CD4-positive, alpha-beta T cell (primary cell): ENCODE measurements around the gene HP. TPM values are rescaled to one million over a fixed set of nuclear protein-coding genes. Genes with fewer than 3 reads are reported as not detected.

Experiments
- ATAC-seq: fragments of 200-7000 bp; cut with Tn5 transposase; one replicate; pipeline ENCODE4 v1.10.0; 2022; ENCODE audit warnings: mild to moderate bottlenecking; ENCODE audit not compliant: poor library complexity
- CTCF ChIA-PET: fragments of 350-600 bp; sonication (Branson Sonifier 250); formaldehyde crosslinking; loops from one replicate; lab custom pipeline; 2021; ENCODE audit warnings: antibody characterized with exemption, inconsistent platforms; lab: Charles Lee
- POLR2A ChIA-PET: fragments of 350-600 bp; sonication (Branson Sonifier 250); formaldehyde crosslinking; loops from one replicate; lab custom pipeline; 2021; ENCODE audit warnings: antibody characterized with exemption, inconsistent platforms; lab: Charles Lee
- DNase-seq, 14 experiments: peaks; one replicate each; pipeline ENCODE4 v3.0.0-alpha.2; 2013 to 2020; ENCODE audit warnings: mixed read lengths in 2 of 14
- H3K27ac ChIP-seq, 2 donors: one replicate each; pipeline versions ENCODE4 v1.5.1 to v1.7.0; 2013; ENCODE audit warnings: low read length in 2 of 2, low read depth in 1 of 2, mild to moderate bottlenecking in 1 of 2
- H3K27me3 ChIP-seq, 2 experiments: 1 replicate in 1 of 2; 2 replicates in 1 of 2; pipeline versions ENCODE4 v1.6.1 to v1.7.0; 2013; ENCODE audit warnings: low read length in 2 of 2, control low read depth in 1 of 2, mild to moderate bottlenecking in 1 of 2, moderate library complexity in 1 of 2; ENCODE audit not compliant: insufficient read depth in 2 of 2, control insufficient read depth in 1 of 2
- H3K36me3 ChIP-seq: one replicate; pipeline ENCODE4 v1.6.1; 2013; ENCODE audit warnings: low read length, control low read depth; ENCODE audit not compliant: insufficient read depth
- H3K4me1 ChIP-seq: one replicate; pipeline ENCODE4 v1.6.1; 2013; ENCODE audit warnings: low read length, control low read depth; ENCODE audit not compliant: insufficient read depth
- H3K4me3 ChIP-seq: one replicate; pipeline ENCODE4 v1.5.1; 2013; ENCODE audit warnings: mild to moderate bottlenecking, low read length, moderate library complexity
- H3K9me3 ChIP-seq, 2 experiments: 1 replicate in 1 of 2; 2 replicates in 1 of 2; pipeline versions ENCODE4 v1.6.1 to v1.7.0; 2013; ENCODE audit warnings: low read length in 2 of 2, mild to moderate bottlenecking in 2 of 2, control low read depth in 1 of 2, moderate library complexity in 1 of 2; ENCODE audit not compliant: control insufficient read depth in 1 of 2, insufficient read depth in 1 of 2
- H3K27ac Mint-ChIP-seq: one replicate; pipeline ENCODE4 v1.8.0; 2020; ENCODE audit warnings: mixed read lengths
- H3K27me3 Mint-ChIP-seq: one replicate; pipeline ENCODE4 v1.8.0; 2021; ENCODE audit warnings: mixed read lengths
- H3K36me3 Mint-ChIP-seq: one replicate; pipeline ENCODE4 v1.8.0; 2021; ENCODE audit warnings: low read depth, mixed read lengths
- H3K4me1 Mint-ChIP-seq: one replicate; pipeline ENCODE4 v1.8.0; 2021; ENCODE audit warnings: low read depth, mixed read lengths
- H3K4me3 Mint-ChIP-seq: one replicate; pipeline ENCODE4 v1.8.0; 2020; ENCODE audit warnings: mild to moderate bottlenecking, mixed read lengths
- H3K9me3 Mint-ChIP-seq: one replicate; pipeline ENCODE4 v1.8.0; 2020; ENCODE audit warnings: mixed read lengths
- CTCF ChIP-seq: fragments of 200-600 bp; IDR thresholded peaks from one replicate; pipeline ENCODE4 v1.8.0; 2022; ENCODE audit warnings: antibody characterized with exemption, mild to moderate bottlenecking
- intact Hi-C, 2 experiments: fragments of 100-400 bp; cut with DNase I in 1 of 2; cut with micrococcal nuclease in 1 of 2; formaldehyde crosslinking; loops; one replicate each; pipeline versions ENCODE4 v1.15.1 to v1.9.0; 2023 to 2025; cut with DNase I, micrococcal nuclease
- total RNA-seq, 174 experiments: library from RNA in 2 of 174; stranded (reverse) in 2 of 174; gene quantifications; one replicate each; pipeline ENCODE4 v1.2.3 and lab custom pipeline; 2021 to 2026

Gene HP
- total RNA-seq, 2 experiments from 2014 or later: not detected

- no peaks in the 10 kb centered on the region for H3K4me1 ChIP-seq
- no peak overlapping the region for H3K4me3 ChIP-seq
- CTCF ChIA-PET: no interaction called here
- TF ChIP-seq CTCF: no peak
- no peaks in the 10 kb centered on the region for H3K4me1 Mint-ChIP-seq
- H3K27me3 Mint-ChIP-seq: no peaks in the 10 kb centered on the region
- intact Hi-C loops: no loop called here
- no peak overlapping the region for H3K4me3 Mint-ChIP-seq
- H3K27ac ChIP-seq: no peak overlapping the region
- DNase-seq (no peak), ATAC-seq (no peak)
- no peaks in the 10 kb centered on the region for H3K9me3 Mint-ChIP-seq
- H3K36me3 Mint-ChIP-seq: peaks cover 47% of the 10 kb centered on the region
- H3K36me3 ChIP-seq: peaks cover 28% of the 10 kb centered on the region
- POLR2A ChIA-PET: no interaction called here
- no peaks in the 10 kb centered on the region for H3K9me3 ChIP-seq
- H3K27ac Mint-ChIP-seq: no peak overlapping the region
- no peaks in the 10 kb centered on the region for H3K27me3 ChIP-seq
Observed at GRCh38 chr16:72027669-72028378, 26.5 kb upstream of the HP start.

- CTCF ChIA-PET: no interaction called here
- no peak for ATAC-seq
- H3K27ac Mint-ChIP-seq: no peak overlapping the region
Observed at GRCh38 chr16:72029567-72030271, 24.6 kb upstream of the HP start.

GRCh38 chr16:72033437-72033836 is 20.9 kb upstream of the HP start:
- no peak for ATAC-seq

More at GRCh38 chr16:72029567-72030271, 24.6 kb upstream of the HP start:
- Histone ChIP-seq H3K4me3 (no peak overlapping the region), H3K4me1 (no peaks in the 10 kb centered on the region), H3K27me3 (no peaks in the 10 kb centered on the region), H3K9me3 (no peaks in the 10 kb centered on the region), H3K27ac (no peak overlapping the region), H3K36me3 (peaks cover 11% of the 10 kb centered on the region)
- no peak for DNase-seq
- Mint-ChIP-seq H3K27me3 (no peaks in the 10 kb centered on the region), H3K36me3 (peaks cover 33% of the 10 kb centered on the region), H3K4me3 (no peak overlapping the region), H3K9me3 (no peaks in the 10 kb centered on the region), H3K4me1 (no peaks in the 10 kb centered on the region)
- no peak for TF ChIP-seq CTCF
- POLR2A ChIA-PET: no interaction called here
- intact Hi-C loops: no loop called here

More at GRCh38 chr16:72033437-72033836, 20.9 kb upstream of the HP start:
- Histone ChIP-seq H3K27me3 (no peaks in the 10 kb centered on the region), H3K36me3 (no peaks in the 10 kb centered on the region), H3K4me1 (no peaks in the 10 kb centered on the region), H3K9me3 (no peaks in the 10 kb centered on the region), H3K4me3 (no peak overlapping the region), H3K27ac (no peak overlapping the region)
- Mint-ChIP-seq H3K36me3 (peaks cover 23% of the 10 kb centered on the region), H3K27ac (no peak overlapping the region), H3K27me3 (no peaks in the 10 kb centered on the region), H3K4me3 (no peak overlapping the region), H3K4me1 (no peaks in the 10 kb centered on the region), H3K9me3 (no peaks in the 10 kb centered on the region)
- TF ChIP-seq CTCF: no peak
- intact Hi-C loops: no loop called here
- CTCF ChIA-PET: no interaction called here
- POLR2A ChIA-PET: no interaction called here
- DNase-seq: no peak
